ENCODE measurements around the gene C1orf53.

Gene C1orf53

DNA sequence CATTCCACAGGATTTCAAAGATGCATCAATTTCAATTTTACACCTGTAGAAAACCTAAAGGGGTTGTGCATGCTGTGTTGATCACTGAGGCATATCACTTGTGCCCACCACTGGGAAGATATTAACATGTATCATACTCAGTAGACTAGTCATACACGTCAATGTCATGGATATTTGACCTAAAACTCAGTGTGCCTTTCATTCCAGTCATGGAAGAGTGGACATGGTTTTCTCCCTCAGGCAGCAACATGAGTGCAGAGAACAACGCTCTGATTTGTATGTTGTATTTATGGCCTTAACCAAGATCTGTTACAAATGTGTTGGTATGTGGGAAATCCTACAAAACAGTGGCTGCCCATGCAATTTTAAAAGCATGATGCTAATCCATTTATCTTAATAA, 6.1 kb upstream of the C1orf53 start:
- TF ChIP-seq, protein P1, sequence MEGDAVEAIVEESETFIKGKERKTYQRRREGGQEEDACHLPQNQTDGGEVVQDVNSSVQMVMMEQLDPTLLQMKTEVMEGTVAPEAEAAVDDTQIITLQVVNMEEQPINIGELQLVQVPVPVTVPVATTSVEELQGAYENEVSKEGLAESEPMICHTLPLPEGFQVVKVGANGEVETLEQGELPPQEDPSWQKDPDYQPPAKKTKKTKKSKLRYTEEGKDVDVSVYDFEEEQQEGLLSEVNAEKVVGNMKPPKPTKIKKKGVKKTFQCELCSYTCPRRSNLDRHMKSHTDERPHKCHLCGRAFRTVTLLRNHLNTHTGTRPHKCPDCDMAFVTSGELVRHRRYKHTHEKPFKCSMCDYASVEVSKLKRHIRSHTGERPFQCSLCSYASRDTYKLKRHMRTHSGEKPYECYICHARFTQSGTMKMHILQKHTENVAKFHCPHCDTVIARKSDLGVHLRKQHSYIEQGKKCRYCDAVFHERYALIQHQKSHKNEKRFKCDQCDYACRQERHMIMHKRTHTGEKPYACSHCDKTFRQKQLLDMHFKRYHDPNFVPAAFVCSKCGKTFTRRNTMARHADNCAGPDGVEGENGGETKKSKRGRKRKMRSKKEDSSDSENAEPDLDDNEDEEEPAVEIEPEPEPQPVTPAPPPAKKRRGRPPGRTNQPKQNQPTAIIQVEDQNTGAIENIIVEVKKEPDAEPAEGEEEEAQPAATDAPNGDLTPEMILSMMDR (IDR thresholded peaks at IDR 0.05; ENCODE audit: low read depth, low read length, missing control alignments): no peak
- no peak overlapping the region for H3K4me3 ChIP-seq (ENCODE audit: low read depth, low read length)

DNA sequence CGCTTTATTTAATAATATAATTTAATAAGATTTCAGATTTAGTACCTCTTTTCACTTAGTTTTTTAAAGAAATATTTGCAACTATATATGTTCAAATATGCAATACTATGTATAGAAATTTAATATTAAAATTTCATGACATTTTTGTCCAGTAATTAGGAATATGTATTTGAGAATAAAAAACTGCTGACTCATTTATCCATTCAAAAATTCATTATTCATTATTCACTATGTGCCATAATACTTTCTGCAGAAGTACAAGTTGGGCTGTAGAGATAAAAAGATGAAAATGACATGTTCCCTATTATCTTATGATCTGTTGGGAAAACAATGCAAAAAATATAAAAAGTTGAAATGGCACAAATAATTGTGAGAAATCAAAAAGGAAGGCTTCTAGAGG, 3.4 kb upstream of the C1orf53 start:
- no peak for DNase-seq (ENCODE audit: low read depth)
- TF ChIP-seq, protein P1 (IDR thresholded peaks at IDR 0.05; ENCODE audit: low read depth, low read length, missing control alignments): no peak
- H3K4me3 ChIP-seq (ENCODE audit: low read depth, low read length): no peak overlapping the region

More for the DNA sequence above, 6.1 kb upstream of the C1orf53 start:
- DNase-seq (ENCODE audit: low read depth): no peak

DNA sequence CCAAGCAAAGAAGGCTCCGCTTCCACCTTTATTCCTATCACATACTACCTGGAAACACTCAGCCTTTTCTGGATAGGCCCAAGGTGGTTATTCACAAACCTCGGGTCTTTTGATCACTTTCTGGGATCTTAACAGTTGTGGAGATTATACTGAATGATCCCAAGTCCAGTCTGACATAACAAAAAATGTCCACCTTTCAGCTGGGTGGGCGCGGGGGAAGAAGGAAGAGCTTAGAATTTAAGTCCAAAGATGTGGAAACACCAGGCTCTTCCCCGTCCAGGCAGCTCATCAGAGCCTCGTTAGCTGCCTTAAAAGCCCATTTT, 338 bp upstream of the C1orf53 start:
- no peak for DNase-seq (ENCODE audit: low read depth)
- TF ChIP-seq, protein P1 (IDR thresholded peaks at IDR 0.05; ENCODE audit: low read depth, low read length, missing control alignments): no peak
- peak overlapping the region; percentile 85 for H3K4me3 ChIP-seq (ENCODE audit: low read depth, low read length)

DNA sequence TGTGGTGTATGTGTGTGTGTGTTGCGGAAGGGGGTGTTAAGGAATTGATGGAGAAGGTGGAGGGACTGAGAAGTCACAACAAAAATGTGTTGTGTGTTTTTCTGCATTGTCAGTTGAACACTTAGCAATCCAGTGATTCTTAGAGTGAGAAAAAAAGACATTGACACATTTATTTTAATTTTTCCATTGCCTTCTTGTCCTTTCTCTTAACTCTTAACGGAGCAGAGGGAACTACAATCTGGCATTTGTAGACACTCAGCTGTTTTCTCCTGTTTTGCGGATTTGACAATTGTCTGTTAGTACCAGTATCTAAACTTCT, 725 bp downstream of the C1orf53 start:
- H3K4me3 ChIP-seq (ENCODE audit: low read depth, low read length): peak overlapping the region; percentile 85
- DNase-seq (ENCODE audit: low read depth): no peak
- TF ChIP-seq, protein P1 (IDR thresholded peaks at IDR 0.05; ENCODE audit: low read depth, low read length, missing control alignments): no peak

DNA sequence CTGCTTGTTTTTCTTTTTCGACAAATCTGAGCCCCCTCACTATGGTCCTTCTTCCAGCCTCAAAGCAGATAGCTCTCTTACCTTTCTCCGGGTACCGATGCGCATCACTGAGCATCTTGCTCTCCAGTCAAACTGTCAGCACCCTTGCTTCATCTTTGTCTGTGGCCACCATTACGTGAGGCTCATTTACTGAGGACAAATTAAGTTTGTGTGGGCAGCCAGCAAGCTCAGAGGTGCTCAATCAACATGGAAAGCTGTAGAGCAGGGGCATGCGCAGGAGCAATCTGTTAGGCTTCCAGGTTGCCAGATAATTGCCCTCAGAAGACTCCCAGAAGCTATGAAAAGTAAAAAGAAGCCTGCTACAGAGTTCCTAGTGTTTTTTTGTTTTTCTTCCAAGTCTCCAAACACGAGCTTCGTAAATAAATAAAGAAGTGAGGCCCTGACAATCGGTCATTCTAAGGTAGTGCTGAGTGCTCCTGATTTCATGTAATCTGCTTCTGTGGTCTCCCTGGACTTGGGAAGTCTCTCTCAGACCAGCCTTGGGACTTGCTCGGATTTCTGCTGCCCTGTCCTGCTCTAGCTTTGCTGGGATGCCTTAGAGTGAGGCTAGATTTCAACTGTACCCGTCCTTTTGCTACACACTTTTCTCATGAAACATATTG, 1.8 kb downstream of the C1orf53 start:
- TF ChIP-seq, protein P1 (IDR thresholded peaks at IDR 0.05; ENCODE audit: low read depth, low read length, missing control alignments): no peak
- H3K4me3 ChIP-seq (ENCODE audit: low read depth, low read length): no peak overlapping the region
- no peak for DNase-seq (ENCODE audit: low read depth)

DNA sequence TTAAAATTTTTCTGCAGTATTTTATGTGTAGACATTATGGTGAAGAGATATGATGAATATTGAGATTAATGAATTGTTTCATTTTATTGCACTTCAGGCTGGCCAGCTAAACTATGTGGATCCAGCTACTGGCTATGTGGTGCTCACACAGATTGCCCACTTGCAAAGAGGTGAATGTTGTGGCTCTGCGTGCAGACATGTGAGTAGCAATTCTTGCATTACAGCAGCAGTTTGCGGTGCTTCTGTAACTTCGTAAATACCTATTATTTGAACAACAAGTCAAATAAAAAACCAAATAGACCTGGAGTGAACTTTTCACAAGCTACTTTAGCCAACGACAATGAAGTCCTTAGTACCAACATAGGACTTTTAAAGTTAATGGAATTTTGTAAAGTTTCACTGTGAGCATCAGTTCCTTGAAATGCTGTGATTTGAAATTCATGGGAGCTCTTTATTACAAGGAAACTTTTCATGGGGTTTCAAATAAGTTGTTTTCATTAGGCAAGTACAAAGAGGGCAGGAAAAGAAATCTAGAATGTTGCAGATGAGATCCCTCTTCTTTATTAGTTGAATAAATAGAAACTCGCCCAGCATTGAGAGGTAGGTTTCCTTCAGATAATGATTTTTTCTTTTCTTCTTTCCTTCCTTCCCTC, 3.4 kb downstream of the C1orf53 start:
- H3K4me3 ChIP-seq (ENCODE audit: low read depth, low read length): no peak overlapping the region

More for the DNA sequence above, 3.4 kb downstream of the C1orf53 start:
- DNase-seq (ENCODE audit: low read depth): no peak
- TF ChIP-seq, protein P1 (IDR thresholded peaks at IDR 0.05; ENCODE audit: low read depth, low read length, missing control alignments): no peak
